ENCODE results near the gene EHMT1.

The EHMT1 gene

GRCh38 chr9:137739371-137740309, 120.8 kb downstream of the EHMT1 start:
- Histone ChIP-seq H3K27ac (ENCODE audit: low read length) (no peak overlapping the region), H3K4me1 (ENCODE audit: control insufficient read depth in 1 of 2, insufficient read depth in 2 of 2, low read length in 2 of 2) (peaks cover 0 to 16% of the 10 kb centered on the region in 2 donors), H3K4me3 (ENCODE audit: low read depth in 1 of 2, low read length in 2 of 2) (no peak overlapping the region), H3K9me3 (ENCODE audit: control insufficient read depth in 1 of 2, low read length in 2 of 2) (no peaks in the 10 kb centered on the region), H3K36me3 (ENCODE audit: control insufficient read depth in 1 of 2, insufficient read depth in 2 of 2, low read length in 2 of 2) (peaks cover 15 to 16% of the 10 kb centered on the region in 2 donors), H3K27me3 (ENCODE audit: low read depth, low read length) (no peaks in the 10 kb centered on the region)

GRCh38 chr9:137740312-137740711, 121.5 kb downstream of the EHMT1 start:
- H3K9me3 ChIP-seq (ENCODE audit: control insufficient read depth in 1 of 2, low read length in 2 of 2) = no peaks in the 10 kb centered on the region
- no peak overlapping the region for H3K27ac ChIP-seq (ENCODE audit: low read length)
- H3K36me3 ChIP-seq (ENCODE audit: control insufficient read depth in 1 of 2, insufficient read depth in 2 of 2, low read length in 2 of 2) = peaks cover 16 to 21% of the 10 kb centered on the region in 2 donors
- H3K27me3 ChIP-seq (ENCODE audit: low read depth, low read length) = no peaks in the 10 kb centered on the region
- H3K4me3 ChIP-seq (ENCODE audit: low read depth in 1 of 2, low read length in 2 of 2) = no peak overlapping the region
- peaks cover 0 to 16% of the 10 kb centered on the region in 2 donors for H3K4me1 ChIP-seq (ENCODE audit: control insufficient read depth in 1 of 2, insufficient read depth in 2 of 2, low read length in 2 of 2)

GRCh38 chr9:137741330-137741729, 122.5 kb downstream of the EHMT1 start:
- Histone ChIP-seq H3K27ac (ENCODE audit: low read length) (no peak overlapping the region), H3K4me1 (ENCODE audit: control insufficient read depth in 1 of 2, insufficient read depth in 2 of 2, low read length in 2 of 2) (peaks cover 0 to 16% of the 10 kb centered on the region in 2 donors), H3K36me3 (ENCODE audit: control insufficient read depth in 1 of 2, insufficient read depth in 2 of 2, low read length in 2 of 2) (peaks cover 18 to 24% of the 10 kb centered on the region in 2 donors), H3K9me3 (ENCODE audit: control insufficient read depth in 1 of 2, low read length in 2 of 2) (no peaks in the 10 kb centered on the region), H3K27me3 (ENCODE audit: low read depth, low read length) (no peaks in the 10 kb centered on the region), H3K4me3 (ENCODE audit: low read depth in 1 of 2, low read length in 2 of 2) (no peak overlapping the region)

- no peak overlapping the region for H3K27ac ChIP-seq (ENCODE audit: low read length)
- H3K4me1 ChIP-seq (ENCODE audit: control insufficient read depth in 1 of 2, insufficient read depth in 2 of 2, low read length in 2 of 2) = peaks cover 0 to 16% of the 10 kb centered on the region in 2 donors
- peaks cover 18 to 32% of the 10 kb centered on the region in 2 donors for H3K36me3 ChIP-seq (ENCODE audit: control insufficient read depth in 1 of 2, insufficient read depth in 2 of 2, low read length in 2 of 2)
Observed at GRCh38 chr9:137742698-137743097, 123.9 kb downstream of the EHMT1 start.

GRCh38 chr9:137743695-137744094, 124.9 kb downstream of the EHMT1 start:
- H3K9me3 ChIP-seq (ENCODE audit: control insufficient read depth in 1 of 2, low read length in 2 of 2) = no peaks in the 10 kb centered on the region
- H3K27ac ChIP-seq (ENCODE audit: low read length) = no peak overlapping the region
- no peak overlapping the region for H3K4me3 ChIP-seq (ENCODE audit: low read depth in 1 of 2, low read length in 2 of 2)
- H3K4me1 ChIP-seq (ENCODE audit: control insufficient read depth in 1 of 2, insufficient read depth in 2 of 2, low read length in 2 of 2) = peaks cover 0 to 16% of the 10 kb centered on the region in 2 donors
- H3K36me3 ChIP-seq (ENCODE audit: control insufficient read depth in 1 of 2, insufficient read depth in 2 of 2, low read length in 2 of 2) = peaks cover 18 to 39% of the 10 kb centered on the region in 2 donors
- no peaks in the 10 kb centered on the region for H3K27me3 ChIP-seq (ENCODE audit: low read depth, low read length)

More at GRCh38 chr9:137742698-137743097, 123.9 kb downstream of the EHMT1 start:
- Histone ChIP-seq H3K4me3 (ENCODE audit: low read depth in 1 of 2, low read length in 2 of 2) (no peak overlapping the region), H3K27me3 (ENCODE audit: low read depth, low read length) (no peaks in the 10 kb centered on the region), H3K9me3 (ENCODE audit: control insufficient read depth in 1 of 2, low read length in 2 of 2) (no peaks in the 10 kb centered on the region)

- Histone ChIP-seq H3K27ac (ENCODE audit: low read length) (no peak overlapping the region), H3K9me3 (ENCODE audit: control insufficient read depth in 1 of 2, low read length in 2 of 2) (no peaks in the 10 kb centered on the region), H3K27me3 (ENCODE audit: low read depth, low read length) (no peaks in the 10 kb centered on the region), H3K36me3 (ENCODE audit: control insufficient read depth in 1 of 2, insufficient read depth in 2 of 2, low read length in 2 of 2) (peaks cover 18 to 43% of the 10 kb centered on the region in 2 donors), H3K4me1 (ENCODE audit: control insufficient read depth in 1 of 2, insufficient read depth in 2 of 2, low read length in 2 of 2) (peaks cover 0 to 12% of the 10 kb centered on the region in 2 donors), H3K4me3 (ENCODE audit: low read depth in 1 of 2, low read length in 2 of 2) (no peak overlapping the region)
Observed at GRCh38 chr9:137744632-137745183, 125.9 kb downstream of the EHMT1 start.

- H3K36me3 ChIP-seq (ENCODE audit: control insufficient read depth in 1 of 2, insufficient read depth in 2 of 2, low read length in 2 of 2) = peaks cover 18 to 43% of the 10 kb centered on the region in 2 donors
Observed at GRCh38 chr9:137745541-137745991, 126.8 kb downstream of the EHMT1 start.

GRCh38 chr9:137748311-137748710, 129.5 kb downstream of the EHMT1 start:
- Histone ChIP-seq H3K27ac (ENCODE audit: low read length) (no peak overlapping the region), H3K27me3 (ENCODE audit: low read depth, low read length) (no peaks in the 10 kb centered on the region), H3K9me3 (ENCODE audit: control insufficient read depth in 1 of 2, low read length in 2 of 2) (no peaks in the 10 kb centered on the region), H3K4me3 (ENCODE audit: low read depth in 1 of 2, low read length in 2 of 2) (no peak overlapping the region), H3K36me3 (ENCODE audit: control insufficient read depth in 1 of 2, insufficient read depth in 2 of 2, low read length in 2 of 2) (peaks cover 33 to 59% of the 10 kb centered on the region in 2 donors), H3K4me1 (ENCODE audit: control insufficient read depth in 1 of 2, insufficient read depth in 2 of 2, low read length in 2 of 2) (no peaks in the 10 kb centered on the region)

More at GRCh38 chr9:137745541-137745991, 126.8 kb downstream of the EHMT1 start:
- Histone ChIP-seq H3K27me3 (ENCODE audit: low read depth, low read length) (no peaks in the 10 kb centered on the region), H3K4me3 (ENCODE audit: low read depth in 1 of 2, low read length in 2 of 2) (no peak overlapping the region), H3K9me3 (ENCODE audit: control insufficient read depth in 1 of 2, low read length in 2 of 2) (no peaks in the 10 kb centered on the region), H3K27ac (ENCODE audit: low read length) (no peak overlapping the region), H3K4me1 (ENCODE audit: control insufficient read depth in 1 of 2, insufficient read depth in 2 of 2, low read length in 2 of 2) (peaks cover 0 to 3% of the 10 kb centered on the region in 2 donors)

GRCh38 chr9:137748741-137749140, 129.9 kb downstream of the EHMT1 start:
- no peak overlapping the region for H3K4me3 ChIP-seq (ENCODE audit: low read depth in 1 of 2, low read length in 2 of 2)
- H3K4me1 ChIP-seq (ENCODE audit: control insufficient read depth in 1 of 2, insufficient read depth in 2 of 2, low read length in 2 of 2) = no peaks in the 10 kb centered on the region
- no peaks in the 10 kb centered on the region for H3K9me3 ChIP-seq (ENCODE audit: control insufficient read depth in 1 of 2, low read length in 2 of 2)
- no peaks in the 10 kb centered on the region for H3K27me3 ChIP-seq (ENCODE audit: low read depth, low read length)
- H3K36me3 ChIP-seq (ENCODE audit: control insufficient read depth in 1 of 2, insufficient read depth in 2 of 2, low read length in 2 of 2) = peaks cover 30 to 57% of the 10 kb centered on the region in 2 donors
- H3K27ac ChIP-seq (ENCODE audit: low read length) = no peak overlapping the region

GRCh38 chr9:137749511-137749910, 130.7 kb downstream of the EHMT1 start:
- Histone ChIP-seq H3K4me3 (ENCODE audit: low read depth in 1 of 2, low read length in 2 of 2) (no peak overlapping the region), H3K36me3 (ENCODE audit: control insufficient read depth in 1 of 2, insufficient read depth in 2 of 2, low read length in 2 of 2) (peaks cover 25 to 57% of the 10 kb centered on the region in 2 donors), H3K9me3 (ENCODE audit: control insufficient read depth in 1 of 2, low read length in 2 of 2) (no peaks in the 10 kb centered on the region), H3K27me3 (ENCODE audit: low read depth, low read length) (no peaks in the 10 kb centered on the region), H3K4me1 (ENCODE audit: control insufficient read depth in 1 of 2, insufficient read depth in 2 of 2, low read length in 2 of 2) (no peaks in the 10 kb centered on the region), H3K27ac (ENCODE audit: low read length) (no peak overlapping the region)

GRCh38 chr9:137750007-137750406, 131.2 kb downstream of the EHMT1 start:
- no peak overlapping the region for H3K27ac ChIP-seq (ENCODE audit: low read length)
- H3K4me3 ChIP-seq (ENCODE audit: low read depth in 1 of 2, low read length in 2 of 2) = no peak overlapping the region
- H3K27me3 ChIP-seq (ENCODE audit: low read depth, low read length) = no peaks in the 10 kb centered on the region
- peaks cover 24 to 57% of the 10 kb centered on the region in 2 donors for H3K36me3 ChIP-seq (ENCODE audit: control insufficient read depth in 1 of 2, insufficient read depth in 2 of 2, low read length in 2 of 2)
- no peaks in the 10 kb centered on the region for H3K4me1 ChIP-seq (ENCODE audit: control insufficient read depth in 1 of 2, insufficient read depth in 2 of 2, low read length in 2 of 2)
- H3K9me3 ChIP-seq (ENCODE audit: control insufficient read depth in 1 of 2, low read length in 2 of 2) = peaks cover 0 to 1% of the 10 kb centered on the region in 2 donors

Measured in muscle layer of duodenum (tissue), 2 donors.